ENCODE results near the gene RANBP17. TPM values are rescaled to one million over a fixed set of nuclear protein-coding genes. Genes with fewer than 3 reads are reported as not detected.

Gene RANBP17
- total and polyA plus RNA-seq, 8 donors: 3.5 to 11.3 (median 7.9) TPM

DNA sequence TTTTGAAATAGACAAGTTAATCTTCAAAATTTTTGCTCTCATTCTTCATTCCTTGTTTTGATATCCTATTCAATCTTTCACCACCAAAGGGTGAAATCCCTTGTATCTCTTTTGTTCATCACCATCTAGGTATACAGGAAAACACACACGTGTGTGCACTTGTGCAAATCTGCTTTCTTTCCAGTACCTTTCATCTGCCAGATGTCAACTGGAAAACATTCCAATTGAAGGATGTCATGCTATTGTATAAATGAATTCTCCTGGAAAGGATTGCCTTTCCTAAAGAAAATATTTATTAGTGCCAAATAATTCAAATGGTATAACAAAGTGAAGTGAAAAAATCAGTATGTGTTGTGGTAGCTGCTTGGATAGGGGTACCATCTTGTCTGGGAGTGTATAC lies 123.7 kb downstream of the RANBP17 start:
- TF ChIP-seq, protein P1, sequence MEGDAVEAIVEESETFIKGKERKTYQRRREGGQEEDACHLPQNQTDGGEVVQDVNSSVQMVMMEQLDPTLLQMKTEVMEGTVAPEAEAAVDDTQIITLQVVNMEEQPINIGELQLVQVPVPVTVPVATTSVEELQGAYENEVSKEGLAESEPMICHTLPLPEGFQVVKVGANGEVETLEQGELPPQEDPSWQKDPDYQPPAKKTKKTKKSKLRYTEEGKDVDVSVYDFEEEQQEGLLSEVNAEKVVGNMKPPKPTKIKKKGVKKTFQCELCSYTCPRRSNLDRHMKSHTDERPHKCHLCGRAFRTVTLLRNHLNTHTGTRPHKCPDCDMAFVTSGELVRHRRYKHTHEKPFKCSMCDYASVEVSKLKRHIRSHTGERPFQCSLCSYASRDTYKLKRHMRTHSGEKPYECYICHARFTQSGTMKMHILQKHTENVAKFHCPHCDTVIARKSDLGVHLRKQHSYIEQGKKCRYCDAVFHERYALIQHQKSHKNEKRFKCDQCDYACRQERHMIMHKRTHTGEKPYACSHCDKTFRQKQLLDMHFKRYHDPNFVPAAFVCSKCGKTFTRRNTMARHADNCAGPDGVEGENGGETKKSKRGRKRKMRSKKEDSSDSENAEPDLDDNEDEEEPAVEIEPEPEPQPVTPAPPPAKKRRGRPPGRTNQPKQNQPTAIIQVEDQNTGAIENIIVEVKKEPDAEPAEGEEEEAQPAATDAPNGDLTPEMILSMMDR (IDR thresholded peaks at IDR 0.05): no peak
- WGBS, 2 donors: 57 to 81% methylated on average over 1 of the region's 1 CpG
- DNase-seq (no peak), FAIRE-seq (no peak), ATAC-seq (no peak)
- intact Hi-C loops (cut with DNase I): no loop called here
- no peak overlapping the region for H3K4me3 ChIP-seq
- H3K36me3 ChIP-seq: no peaks in the 10 kb centered on the region
- H3K27ac ChIP-seq: no peak overlapping the region
- no peaks in the 10 kb centered on the region for H3K4me1 ChIP-seq
- no peaks in the 10 kb centered on the region for H3K9me3 ChIP-seq
- no peaks in the 10 kb centered on the region for H3K27me3 ChIP-seq

DNA sequence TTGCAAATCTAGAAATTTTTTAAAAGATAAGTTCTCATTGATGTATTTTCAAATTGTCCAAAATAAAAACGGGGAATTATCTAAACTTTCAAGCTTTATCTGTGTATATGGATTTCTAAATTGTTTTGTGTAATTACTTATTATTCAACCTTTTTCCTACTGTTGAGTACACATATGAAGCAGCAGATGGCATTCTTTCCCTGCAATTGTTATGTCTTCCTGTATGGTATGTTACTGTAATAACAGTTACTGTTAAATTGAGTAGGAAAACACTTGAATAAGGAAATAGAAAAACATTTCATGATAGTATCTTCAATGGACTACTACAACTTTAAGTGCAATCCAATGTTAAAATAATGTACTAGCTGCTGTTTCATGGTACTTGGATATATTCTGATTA lies 124.8 kb downstream of the RANBP17 start:
- TF ChIP-seq, protein P1 (IDR thresholded peaks at IDR 0.05): peak in 1 of 4 donors; percentile 25
- H3K27me3 ChIP-seq: no peaks in the 10 kb centered on the region
- intact Hi-C loops (cut with DNase I): no loop called here
- H3K9me3 ChIP-seq: no peaks in the 10 kb centered on the region
- no peaks in the 10 kb centered on the region for H3K36me3 ChIP-seq
- no peaks in the 10 kb centered on the region for H3K4me1 ChIP-seq
- DNase-seq: no peak
- WGBS, 2 donors: 1 to 17% methylated on average over 1 of the region's 1 CpG
- no peak for ATAC-seq
- FAIRE-seq: no peak
- no peak overlapping the region for H3K27ac ChIP-seq
- H3K4me3 ChIP-seq: no peak overlapping the region

DNA sequence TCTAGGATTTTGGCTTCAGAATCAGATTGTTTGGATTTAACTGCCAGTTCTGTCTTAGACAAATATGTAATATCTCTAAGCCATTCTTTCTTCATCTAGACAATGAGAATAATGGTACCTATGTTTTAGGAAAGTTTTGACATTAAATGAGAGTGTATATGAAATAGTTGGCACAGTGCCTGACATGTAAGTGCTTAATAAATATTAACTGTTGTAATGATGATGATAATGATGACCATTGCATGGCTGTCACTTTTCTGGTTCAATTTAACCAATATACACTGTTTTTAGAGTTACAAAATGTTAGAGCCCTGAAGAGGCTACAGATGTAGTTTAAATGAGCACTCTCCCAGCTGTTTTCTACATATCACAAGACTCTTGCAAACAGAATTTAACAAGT lies 131.7 kb downstream of the RANBP17 start:
- no peaks in the 10 kb centered on the region for H3K27me3 ChIP-seq
- DNase-seq: no peak
- intact Hi-C loops (cut with DNase I): no loop called here
- FAIRE-seq: no peak
- no peaks in the 10 kb centered on the region for H3K36me3 ChIP-seq
- H3K9me3 ChIP-seq: no peaks in the 10 kb centered on the region
- H3K4me3 ChIP-seq: no peak overlapping the region
- TF ChIP-seq, protein P1 (IDR thresholded peaks at IDR 0.05): no peak
- H3K27ac ChIP-seq: no peak overlapping the region
- ATAC-seq: no peak
- H3K4me1 ChIP-seq: no peaks in the 10 kb centered on the region

DNA sequence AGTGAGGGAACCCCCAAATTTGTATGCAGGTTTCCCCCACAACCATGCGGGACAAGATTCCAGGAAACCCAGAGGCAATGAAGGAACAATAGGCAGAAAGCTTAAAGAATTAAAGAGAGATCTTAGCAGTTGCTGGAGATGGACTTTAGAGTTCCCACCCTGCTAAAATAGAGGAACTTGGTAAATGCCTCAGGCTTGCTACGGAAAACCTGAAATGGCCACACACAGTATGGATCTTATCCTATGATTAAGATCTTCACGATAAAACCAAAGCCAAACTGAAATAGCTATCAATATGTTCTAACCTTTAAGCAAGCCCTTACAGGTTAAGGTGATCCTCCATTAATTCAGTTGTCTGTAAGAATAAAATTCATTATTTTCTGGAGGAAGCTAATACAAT lies 148.3 kb downstream of the RANBP17 start:
- intact Hi-C loops (cut with DNase I): no loop called here
- Histone ChIP-seq H3K4me3 (no peak overlapping the region), H3K4me1 (no peaks in the 10 kb centered on the region), H3K27ac (no peak overlapping the region), H3K9me3 (no peaks in the 10 kb centered on the region), H3K36me3 (no peaks in the 10 kb centered on the region), H3K27me3 (no peaks in the 10 kb centered on the region)
- 90 to 92% methylated on average over 3 of the region's 3 CpGs for WGBS, 2 donors
- TF ChIP-seq, protein P1 (IDR thresholded peaks at IDR 0.05): no peak
- DNase-seq (no peak), ATAC-seq (no peak), FAIRE-seq (no peak)

DNA sequence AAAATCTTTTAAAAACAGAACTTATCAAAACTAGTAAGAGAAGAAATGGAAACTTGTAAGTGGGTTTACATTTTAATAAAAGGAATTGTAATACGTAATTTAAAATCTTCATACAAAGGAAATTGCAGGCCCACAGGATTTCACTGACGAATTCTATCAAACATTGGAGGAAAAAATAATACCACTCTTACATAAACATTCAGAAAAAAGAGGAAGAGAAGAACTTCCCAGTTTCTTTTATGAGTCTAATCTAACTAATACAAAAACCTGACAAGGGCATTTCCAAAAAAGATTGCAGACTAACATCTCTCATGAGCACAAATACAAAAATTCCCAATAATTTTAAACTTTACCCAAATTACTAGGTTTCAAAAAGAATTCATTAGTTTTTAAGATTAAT lies 149.0 kb downstream of the RANBP17 start:
- intact Hi-C loops (cut with DNase I): no loop called here
- no peaks in the 10 kb centered on the region for H3K27me3 ChIP-seq
- FAIRE-seq (no peak), ATAC-seq (no peak), DNase-seq (no peak)
- H3K4me1 ChIP-seq: no peaks in the 10 kb centered on the region
- H3K9me3 ChIP-seq: no peaks in the 10 kb centered on the region
- TF ChIP-seq, protein P1 (IDR thresholded peaks at IDR 0.05): no peak
- WGBS, 2 donors: 87% methylated on average over 2 of the region's 2 CpGs
- H3K27ac ChIP-seq: no peak overlapping the region
- no peak overlapping the region for H3K4me3 ChIP-seq
- H3K36me3 ChIP-seq: no peaks in the 10 kb centered on the region

All from pancreas (tissue), 10 donors.